ENCODE measurements around the gene DDX6. TPM values are rescaled to one million over a fixed set of nuclear protein-coding genes. Genes with fewer than 3 reads are reported as not detected.
"Not testable (repeated sequence)": the region's sequence is repeated elsewhere in the genome, so short reads cannot be mapped to it uniquely, and the experiment has no call there.

DDX6 gene
- total and polyA plus RNA-seq, 12 donors, result 17.1 to 179 (median 132) TPM

DNA sequence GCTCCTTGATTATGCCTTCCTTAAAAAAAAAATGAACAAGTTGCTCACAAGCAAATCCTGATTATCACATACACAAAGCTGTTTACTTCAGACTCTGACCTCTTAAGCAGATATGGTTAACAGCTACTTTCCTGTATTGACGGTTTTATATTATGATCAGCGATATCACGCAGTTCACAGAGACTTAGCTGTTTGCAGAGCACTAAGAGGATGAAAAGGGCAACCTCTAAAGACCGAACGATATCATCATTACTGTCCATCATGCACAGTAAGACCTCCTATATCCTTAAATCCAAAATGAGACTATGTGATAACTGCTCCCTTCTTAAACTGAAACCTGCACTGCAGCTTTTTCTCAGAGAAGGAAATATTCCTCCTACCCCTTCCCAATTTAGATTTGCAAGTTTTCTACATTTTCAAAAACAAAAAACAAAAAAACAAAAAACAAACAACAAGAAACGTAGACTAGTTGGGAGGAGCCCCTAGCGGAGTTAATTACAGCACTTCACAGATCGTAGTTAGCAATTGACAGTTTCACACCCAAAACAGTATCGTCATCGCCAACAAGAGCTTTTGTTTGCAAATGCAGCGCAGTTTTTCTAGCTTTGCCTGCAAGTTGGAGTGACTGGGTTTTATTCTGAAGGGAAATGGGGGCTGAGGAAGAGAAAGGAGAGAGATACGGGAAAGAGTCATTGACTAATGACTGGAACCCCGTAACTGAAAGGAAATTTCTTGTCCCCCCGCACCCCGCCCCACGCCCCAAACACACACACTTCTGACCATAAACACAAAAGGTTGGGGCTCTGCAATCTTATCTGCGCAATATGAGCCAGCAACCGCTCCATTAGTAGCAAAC lies 1.2 kb downstream of the DDX6 start:
- DNase-seq, result no peak
- Histone ChIP-seq H3K36me3 (peaks cover 0 to 16% (median 5%) of the 10 kb centered on the region in 9 donors), H3K4me3 (peak overlapping the region; percentile 71 to 99 (median 92)), H3K9me3 (no peaks in the 10 kb centered on the region), H3K27ac (peak overlapping the region; percentile 96 to 100 (median 99)), H3K27me3 (no peaks in the 10 kb centered on the region), H3K4me1 (peaks cover 5 to 62% (median 56%) of the 10 kb centered on the region in 9 donors)
- TF ChIP-seq, protein P1, sequence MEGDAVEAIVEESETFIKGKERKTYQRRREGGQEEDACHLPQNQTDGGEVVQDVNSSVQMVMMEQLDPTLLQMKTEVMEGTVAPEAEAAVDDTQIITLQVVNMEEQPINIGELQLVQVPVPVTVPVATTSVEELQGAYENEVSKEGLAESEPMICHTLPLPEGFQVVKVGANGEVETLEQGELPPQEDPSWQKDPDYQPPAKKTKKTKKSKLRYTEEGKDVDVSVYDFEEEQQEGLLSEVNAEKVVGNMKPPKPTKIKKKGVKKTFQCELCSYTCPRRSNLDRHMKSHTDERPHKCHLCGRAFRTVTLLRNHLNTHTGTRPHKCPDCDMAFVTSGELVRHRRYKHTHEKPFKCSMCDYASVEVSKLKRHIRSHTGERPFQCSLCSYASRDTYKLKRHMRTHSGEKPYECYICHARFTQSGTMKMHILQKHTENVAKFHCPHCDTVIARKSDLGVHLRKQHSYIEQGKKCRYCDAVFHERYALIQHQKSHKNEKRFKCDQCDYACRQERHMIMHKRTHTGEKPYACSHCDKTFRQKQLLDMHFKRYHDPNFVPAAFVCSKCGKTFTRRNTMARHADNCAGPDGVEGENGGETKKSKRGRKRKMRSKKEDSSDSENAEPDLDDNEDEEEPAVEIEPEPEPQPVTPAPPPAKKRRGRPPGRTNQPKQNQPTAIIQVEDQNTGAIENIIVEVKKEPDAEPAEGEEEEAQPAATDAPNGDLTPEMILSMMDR (IDR thresholded peaks at IDR 0.05), result no peak
- intact Hi-C loops (cut with DNase I), result loop anchor here in 7 of 10 donors (2.0 to 10.0 kb wide), 9 partner anchors 95 to 215 kb away; partner anchors contain the start of genes BCL9L (in 4 of the 7), ARCN1 (in 1 of the 7) and PHLDB1 (in 1 of the 7)
- 1% methylated on average over 18 of the region's 18 CpGs for WGBS, 2 donors
- peak in 2 of 8 donors; percentile 0 to 1 for ATAC-seq

DNA sequence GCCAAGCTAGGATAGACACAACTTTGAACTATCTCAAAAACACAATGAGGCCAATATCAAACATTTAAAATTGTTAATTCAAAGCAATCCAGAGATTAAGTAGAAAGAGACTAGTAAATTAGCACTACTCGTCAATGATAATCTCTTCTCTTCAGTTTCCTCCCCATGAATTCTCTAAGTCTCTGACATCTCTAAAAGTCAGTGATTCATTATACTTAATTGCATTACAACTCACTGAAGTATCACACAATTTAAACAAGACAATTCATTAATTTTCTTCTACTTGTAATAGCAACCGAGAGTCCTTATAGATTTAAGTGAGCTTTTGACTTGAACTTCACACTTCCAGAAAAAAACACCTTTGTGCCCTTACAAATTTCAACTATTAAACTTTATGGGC lies 4.3 kb downstream of the DDX6 start:
- H3K4me1 ChIP-seq, result peaks cover 5 to 78% (median 77%) of the 10 kb centered on the region in 9 donors
- H3K4me3 ChIP-seq, result no peak overlapping the region
- ATAC-seq, result no peak
- DNase-seq, result no peak
- intact Hi-C loops (cut with DNase I), result loop anchor here in 4 of 10 donors (5.0 to 10.0 kb wide), 4 partner anchors 92 to 212 kb away; partner anchors contain the start of genes ARCN1 (in 1 of the 4) and BCL9L (in 1 of the 4)
- no peaks in the 10 kb centered on the region for H3K9me3 ChIP-seq
- 39 to 42% methylated on average over 2 of the region's 2 CpGs for WGBS, 2 donors
- H3K27ac ChIP-seq, result peak overlapping the region in 2 of 10 donors; percentile 7 to 12
- no peaks in the 10 kb centered on the region for H3K27me3 ChIP-seq
- peaks cover 0 to 47% (median 18%) of the 10 kb centered on the region in 9 donors for H3K36me3 ChIP-seq
- TF ChIP-seq, protein P1 (IDR thresholded peaks at IDR 0.05), result no peak

DNA sequence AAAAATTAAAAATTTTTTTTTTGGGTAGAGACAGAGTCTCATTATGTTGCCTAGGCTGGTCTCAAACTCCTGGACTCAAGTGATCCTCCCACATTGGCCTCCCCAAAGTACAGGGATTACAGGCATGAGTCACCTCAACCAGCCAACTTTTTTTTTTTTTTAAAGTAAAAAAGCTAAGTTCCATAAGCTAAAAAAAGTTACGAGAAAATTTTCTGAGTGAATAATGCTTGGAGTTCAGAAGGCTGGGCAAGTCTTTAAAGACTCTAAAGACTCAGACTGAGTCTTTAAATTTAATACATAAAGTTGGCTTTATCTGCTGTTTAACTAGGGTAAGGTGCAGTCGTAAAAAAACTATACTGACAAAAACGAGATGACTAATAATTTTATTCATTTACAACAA lies 5.6 kb downstream of the DDX6 start:
- Histone ChIP-seq H3K4me1 (peaks cover 5 to 91% (median 87%) of the 10 kb centered on the region in 9 donors), H3K27me3 (no peaks in the 10 kb centered on the region), H3K4me3 (no peak overlapping the region), H3K36me3 (peaks cover 0 to 60% (median 30%) of the 10 kb centered on the region in 9 donors), H3K27ac (peak overlapping the region in 1 of 10 donors; percentile 19), H3K9me3 (no peaks in the 10 kb centered on the region)
- intact Hi-C loops (cut with DNase I), result loop anchor here in 4 of 10 donors (5.0 to 10.0 kb wide), 4 partner anchors 91 to 211 kb away; partner anchors contain the start of genes ARCN1 (in 1 of the 4) and BCL9L (in 1 of the 4)
- ATAC-seq (no peak), DNase-seq (no peak)
- 42 to 49% methylated on average over 3 of the region's 3 CpGs for WGBS, 2 donors
- TF ChIP-seq, protein P1 (IDR thresholded peaks at IDR 0.05), result no peak

DNA sequence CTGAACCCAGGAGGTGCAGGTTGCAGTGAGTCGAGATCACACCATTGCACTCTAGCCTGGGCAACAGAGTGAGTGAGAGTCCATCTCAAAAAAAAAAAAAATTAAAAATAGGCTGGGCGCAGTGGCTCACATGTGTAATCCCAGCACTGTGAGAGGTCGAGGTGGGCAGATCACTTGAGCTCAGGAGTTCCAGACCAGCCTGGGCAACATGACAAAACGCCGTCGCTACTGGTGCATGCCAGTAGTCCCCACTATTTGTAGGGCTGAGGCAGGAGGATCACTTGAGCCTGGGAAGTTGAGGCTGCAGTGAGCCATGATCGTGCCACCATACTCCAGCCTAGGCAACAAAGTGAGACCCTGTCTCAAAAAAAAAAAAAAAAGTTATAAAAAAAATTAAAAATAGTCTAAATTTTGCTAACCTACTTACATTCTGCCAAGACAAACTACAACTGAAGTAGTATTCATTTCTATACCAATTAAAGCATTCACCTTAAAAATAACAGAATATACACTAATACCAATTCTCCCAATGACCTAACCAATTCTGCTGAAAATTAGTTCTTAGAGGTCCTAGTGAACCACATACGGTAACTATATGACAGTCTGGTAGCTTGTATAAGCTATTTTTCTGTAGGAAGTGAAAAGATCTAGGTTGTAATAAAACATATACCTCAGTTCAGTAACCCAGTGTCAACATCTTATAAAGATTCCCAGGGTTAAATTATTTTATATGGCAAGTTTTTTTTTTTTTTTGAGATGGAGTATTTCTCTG lies 7.1 kb downstream of the DDX6 start:
- Histone ChIP-seq H3K4me1 (peaks cover 5 to 91% (median 80%) of the 10 kb centered on the region in 9 donors), H3K36me3 (peaks cover 0 to 74% (median 42%) of the 10 kb centered on the region in 9 donors), H3K4me3 (no peak overlapping the region), H3K27ac (peak overlapping the region in 2 of 10 donors; percentile 4 to 25), H3K27me3 (no peaks in the 10 kb centered on the region), H3K9me3 (no peaks in the 10 kb centered on the region)
- WGBS, 2 donors, result 44 to 55% methylated on average over 8 of the region's 8 CpGs
- ATAC-seq (peak; percentile 34 to 87 (median 70)), DNase-seq (peak; percentile 47 to 57)
- intact Hi-C loops (cut with DNase I), result loop anchor here in 2 of 10 donors (5.0 to 10.0 kb wide), 3 partner anchors 89 to 209 kb away; partner anchors contain the start of gene ARCN1 (in 1 of the 2)
- TF ChIP-seq, protein P1 (IDR thresholded peaks at IDR 0.05), result no peak

DNA sequence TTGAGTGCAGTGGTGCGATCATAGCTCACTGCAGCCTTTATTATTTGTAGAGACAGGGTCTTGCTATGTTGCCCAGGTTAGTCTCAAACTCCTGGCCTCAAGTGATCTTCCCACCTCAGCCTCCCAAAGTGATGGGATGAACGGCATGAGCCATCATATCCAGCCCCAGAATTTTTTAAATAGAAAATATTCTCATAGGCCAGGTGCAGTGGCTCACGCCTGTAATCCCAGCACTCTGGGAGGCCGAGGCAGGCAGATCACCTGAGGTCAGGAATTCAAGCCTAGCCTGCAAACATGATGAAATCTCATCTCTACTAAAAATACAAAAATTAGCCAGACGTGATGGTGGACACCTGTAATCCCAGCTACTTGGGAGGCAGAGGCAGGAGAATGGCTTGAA lies 7.6 kb downstream of the DDX6 start:
- not testable (repeated sequence) for H3K27me3 ChIP-seq, H3K4me3 ChIP-seq, DNase-seq, H3K9me3 ChIP-seq
- Histone ChIP-seq H3K4me1 (peaks cover 3 to 89% (median 74%) of the 10 kb centered on the region in 9 donors), H3K36me3 (peaks cover 0 to 80% (median 47%) of the 10 kb centered on the region in 9 donors), H3K27ac (peak overlapping the region in 1 of 10 donors; percentile 25)
- 79 to 85% methylated on average over 5 of the region's 5 CpGs for WGBS, 2 donors
- ATAC-seq, result peak in 1 of 8 donors; percentile 10
- intact Hi-C loops (cut with DNase I), result loop anchor here in 2 of 10 donors (5.0 to 10.0 kb wide), 3 partner anchors 89 to 209 kb away; partner anchors contain the start of gene ARCN1 (in 1 of the 2)

Measured in heart right ventricle (tissue), 16 donors.